ENCODE results near the gene PTGFR. TPM values are rescaled to one million over a fixed set of nuclear protein-coding genes. Genes with fewer than 3 reads are reported as not detected.

PTGFR gene
- total RNA-seq, 4 donors from 2014 or later = 10.8 to 61.4 (median 29.8) TPM

GRCh38 chr1:78541479-78541878 is 50.7 kb downstream of the PTGFR start:
- Histone ChIP-seq H3K4me1 (no peaks in the 10 kb centered on the region), H3K27ac (no peak overlapping the region), H3K27me3 (no peaks in the 10 kb centered on the region), H3K4me3 (no peak overlapping the region), H3K9me3 (peaks cover 0 to 11% (median 0%) of the 10 kb centered on the region in 4 donors), H3K36me3 (no peaks in the 10 kb centered on the region)
- no peak for DNase-seq (ENCODE audit: low spot score in 2 of 2)
- TF ChIP-seq POLR2A (IDR thresholded peaks at IDR 0.05) = no peak
- no peak for TF ChIP-seq EP300 (IDR thresholded peaks at IDR 0.05)

GRCh38 chr1:78543941-78544643 is 53.3 kb downstream of the PTGFR start:
- WGBS, 2 donors = 70 to 86% methylated on average over 3 of the region's 3 CpGs
- H3K27ac ChIP-seq = no peak overlapping the region

GRCh38 chr1:78547081-78547480 is 56.3 kb downstream of the PTGFR start:
- TF ChIP-seq POLR2A (IDR thresholded peaks at IDR 0.05) (no peak), EP300 (IDR thresholded peaks at IDR 0.05) (no peak), CTCF (IDR thresholded peaks at IDR 0.05) (no peak)
- peaks cover 0 to 35% (median 0%) of the 10 kb centered on the region in 4 donors for H3K9me3 ChIP-seq
- H3K36me3 ChIP-seq = no peaks in the 10 kb centered on the region
- 69 to 76% methylated on average over 1 of the region's 1 CpG for WGBS, 2 donors
- no peaks in the 10 kb centered on the region for H3K27me3 ChIP-seq
- H3K4me3 ChIP-seq = no peak overlapping the region
- no peak overlapping the region for H3K27ac ChIP-seq
- no peak for DNase-seq (ENCODE audit: low spot score in 2 of 2)
- H3K4me1 ChIP-seq = no peaks in the 10 kb centered on the region

More at GRCh38 chr1:78543941-78544643, 53.3 kb downstream of the PTGFR start:
- Histone ChIP-seq H3K36me3 (no peaks in the 10 kb centered on the region), H3K27me3 (no peaks in the 10 kb centered on the region), H3K4me1 (no peaks in the 10 kb centered on the region), H3K9me3 (peaks cover 0 to 11% (median 0%) of the 10 kb centered on the region in 4 donors), H3K4me3 (no peak overlapping the region)
- no peak for TF ChIP-seq POLR2A (IDR thresholded peaks at IDR 0.05)
- TF ChIP-seq CTCF (IDR thresholded peaks at IDR 0.05) = no peak
- TF ChIP-seq EP300 (IDR thresholded peaks at IDR 0.05) = no peak
- DNase-seq (ENCODE audit: low spot score in 2 of 2) = no peak

GRCh38 chr1:78549331-78549730 is 58.6 kb downstream of the PTGFR start:
- Histone ChIP-seq H3K9me3 (peaks cover 0 to 47% (median under 1%) of the 10 kb centered on the region in 4 donors), H3K27me3 (no peaks in the 10 kb centered on the region), H3K36me3 (no peaks in the 10 kb centered on the region), H3K27ac (no peak overlapping the region), H3K4me3 (no peak overlapping the region), H3K4me1 (no peaks in the 10 kb centered on the region)
- no peak for DNase-seq (ENCODE audit: low spot score in 2 of 2)
- WGBS, 2 donors = 39 to 53% methylated on average over 3 of the region's 3 CpGs
- TF ChIP-seq EP300 (IDR thresholded peaks at IDR 0.05) = no peak

- H3K4me3 ChIP-seq = no peak overlapping the region
- H3K9me3 ChIP-seq = peaks cover 0 to 51% (median 3%) of the 10 kb centered on the region in 4 donors
- WGBS, 2 donors = 66 to 77% methylated on average over 3 of the region's 3 CpGs
Measured at GRCh38 chr1:78549891-78550290, 59.1 kb downstream of the PTGFR start.

More at GRCh38 chr1:78549891-78550290, 59.1 kb downstream of the PTGFR start:
- Histone ChIP-seq H3K27ac (no peak overlapping the region), H3K27me3 (no peaks in the 10 kb centered on the region), H3K36me3 (no peaks in the 10 kb centered on the region), H3K4me1 (no peaks in the 10 kb centered on the region)
- no peak for TF ChIP-seq EP300 (IDR thresholded peaks at IDR 0.05)
- TF ChIP-seq CTCF (IDR thresholded peaks at IDR 0.05) = no peak
- no peak for TF ChIP-seq POLR2A (IDR thresholded peaks at IDR 0.05)
- DNase-seq (ENCODE audit: low spot score in 2 of 2) = no peak

Data from tibial nerve (tissue), 4 donors.